HUDEP-2 (cell line): ENCODE results near the gene NKX6-2.
"Not testable (repeated sequence)": the region's sequence is repeated elsewhere in the genome, so short reads cannot be mapped to it uniquely, and the experiment has no call there.

Experiments used
- DNase-seq, 76 experiments: peaks; one replicate each; lab custom pipeline; 2025; ENCODE audit not compliant: unreplicated experiment in 76 of 76; lab: John Stamatoyannopoulos, UW

NKX6-2 gene

DNA sequence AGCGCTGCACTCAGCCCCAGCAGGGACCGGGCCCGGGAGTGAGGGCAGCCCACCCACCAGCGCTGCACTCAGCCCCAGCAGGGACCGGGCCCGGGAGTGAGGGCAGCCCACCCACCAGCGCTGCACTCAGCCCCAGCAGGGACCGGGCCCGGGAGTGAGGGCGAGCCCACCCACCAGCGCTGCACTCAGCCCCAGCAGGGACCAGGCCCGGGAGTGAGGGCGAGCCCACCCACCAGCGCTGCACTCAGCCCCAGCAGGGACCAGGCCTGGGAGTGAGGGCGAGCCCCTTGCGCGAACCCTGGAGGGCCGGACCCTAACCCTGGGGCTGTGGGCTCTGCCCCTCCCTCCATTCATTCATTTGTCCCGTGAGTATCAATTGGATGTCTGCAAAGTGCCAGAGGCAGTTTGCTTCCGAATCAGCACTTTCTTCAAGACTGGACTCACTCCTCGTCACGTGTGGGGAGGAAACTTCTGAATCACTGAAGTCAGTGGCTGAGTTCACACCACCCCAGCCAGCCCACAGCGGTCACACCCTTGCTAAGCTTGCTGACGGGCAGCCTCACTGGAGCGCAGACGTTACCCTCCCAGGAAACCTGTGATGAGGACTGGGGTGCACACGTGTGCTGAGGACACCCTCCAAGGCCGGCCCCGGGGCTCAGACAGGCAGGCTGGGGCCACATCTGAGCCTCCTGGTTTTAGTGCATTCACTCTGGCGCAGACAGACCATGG, 42.6 kb downstream of the NKX6-2 start:
- not testable (repeated sequence) for DNase-seq

DNA sequence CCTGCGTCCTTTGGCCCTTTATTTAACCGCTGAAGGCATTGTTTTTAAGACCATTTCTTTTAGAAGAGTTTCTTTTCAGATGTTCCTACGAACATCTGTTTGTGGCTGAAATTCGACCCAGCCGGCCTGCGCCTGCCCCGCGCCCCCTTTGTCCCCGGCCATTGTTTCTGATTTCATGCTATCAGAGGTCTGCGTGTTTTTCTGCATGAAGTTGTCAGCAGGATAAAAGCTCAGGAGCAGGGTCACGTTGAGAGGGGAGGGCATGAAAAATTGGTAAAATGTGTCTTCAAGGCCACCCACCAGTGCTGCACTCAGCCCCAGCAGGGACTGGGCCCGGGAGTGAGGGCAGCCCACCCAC, 43.1 kb downstream of the NKX6-2 start:
- DNase-seq, result no peak

DNA sequence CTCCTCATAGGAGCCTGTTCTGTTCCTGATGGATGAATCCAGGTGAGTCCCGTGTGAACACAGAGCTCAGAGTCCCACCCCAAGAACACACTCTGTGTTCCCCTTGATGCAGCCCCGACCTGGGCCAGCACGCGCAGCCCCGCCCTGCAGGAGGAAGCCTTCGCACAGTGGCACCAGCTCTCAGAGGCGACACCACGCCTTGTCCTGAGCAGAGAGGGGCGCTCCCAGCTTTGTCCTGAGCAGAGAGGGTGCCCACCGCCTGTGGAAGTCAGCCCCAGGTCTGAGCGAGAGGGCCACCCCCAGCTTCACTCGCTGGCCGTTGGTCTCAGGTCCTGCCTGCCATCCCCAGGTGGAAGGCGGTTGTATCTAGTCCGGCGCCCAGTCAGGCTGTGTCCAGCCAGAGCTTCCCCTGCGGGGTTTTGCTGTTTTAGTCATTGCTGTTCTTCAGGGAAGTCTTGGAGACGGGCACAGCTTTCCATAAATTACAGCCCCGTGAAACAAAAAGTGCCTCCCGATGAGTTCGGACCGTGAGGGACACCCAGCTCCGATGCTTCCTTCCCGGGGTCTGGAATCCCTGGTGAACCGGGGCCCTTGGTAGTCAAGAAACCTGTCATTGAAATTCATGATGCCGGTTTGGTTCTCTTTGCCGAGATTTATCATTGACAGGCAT, 43.6 kb downstream of the NKX6-2 start:
- DNase-seq, result no peak

DNA sequence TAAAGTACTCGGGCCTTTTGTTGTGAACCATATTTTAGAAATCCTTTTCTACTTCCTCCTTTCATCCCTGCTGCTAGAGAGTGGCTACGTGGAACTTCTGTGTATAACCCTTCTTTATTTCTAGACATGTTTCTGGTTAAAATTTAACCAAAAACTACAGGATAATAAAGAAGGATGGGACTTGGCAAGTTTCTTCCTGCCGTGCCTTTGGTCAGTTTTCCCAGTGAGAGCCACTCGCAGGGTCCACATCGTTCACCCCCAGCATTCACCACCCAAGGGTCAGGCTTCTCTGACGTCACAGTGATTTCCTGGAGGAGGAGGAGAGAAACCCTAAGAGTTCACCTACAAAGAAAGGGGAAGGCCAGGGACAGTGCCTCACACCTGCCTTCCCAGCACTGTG, 45.4 kb downstream of the NKX6-2 start:
- no peak for DNase-seq

DNA sequence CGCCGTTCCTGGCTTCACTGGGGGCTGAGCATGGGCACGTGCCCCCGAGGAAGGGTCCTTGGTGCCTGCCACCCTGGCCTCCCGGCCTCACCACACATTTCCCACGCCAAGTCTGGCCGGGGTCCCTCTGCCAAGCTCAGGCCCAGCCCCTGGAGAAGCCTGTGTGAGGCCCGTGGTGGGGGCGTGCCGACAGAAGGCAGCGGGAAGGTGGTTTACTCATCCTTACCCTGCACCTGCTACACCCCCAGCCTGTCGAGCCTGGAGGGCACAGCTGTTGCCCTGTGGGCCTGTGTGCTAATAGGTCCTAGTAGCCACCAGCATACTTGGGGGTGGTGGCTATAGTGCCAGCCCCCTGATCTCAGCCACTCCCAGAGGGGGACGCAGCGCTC, 46.7 kb downstream of the NKX6-2 start:
- no peak for DNase-seq

DNA sequence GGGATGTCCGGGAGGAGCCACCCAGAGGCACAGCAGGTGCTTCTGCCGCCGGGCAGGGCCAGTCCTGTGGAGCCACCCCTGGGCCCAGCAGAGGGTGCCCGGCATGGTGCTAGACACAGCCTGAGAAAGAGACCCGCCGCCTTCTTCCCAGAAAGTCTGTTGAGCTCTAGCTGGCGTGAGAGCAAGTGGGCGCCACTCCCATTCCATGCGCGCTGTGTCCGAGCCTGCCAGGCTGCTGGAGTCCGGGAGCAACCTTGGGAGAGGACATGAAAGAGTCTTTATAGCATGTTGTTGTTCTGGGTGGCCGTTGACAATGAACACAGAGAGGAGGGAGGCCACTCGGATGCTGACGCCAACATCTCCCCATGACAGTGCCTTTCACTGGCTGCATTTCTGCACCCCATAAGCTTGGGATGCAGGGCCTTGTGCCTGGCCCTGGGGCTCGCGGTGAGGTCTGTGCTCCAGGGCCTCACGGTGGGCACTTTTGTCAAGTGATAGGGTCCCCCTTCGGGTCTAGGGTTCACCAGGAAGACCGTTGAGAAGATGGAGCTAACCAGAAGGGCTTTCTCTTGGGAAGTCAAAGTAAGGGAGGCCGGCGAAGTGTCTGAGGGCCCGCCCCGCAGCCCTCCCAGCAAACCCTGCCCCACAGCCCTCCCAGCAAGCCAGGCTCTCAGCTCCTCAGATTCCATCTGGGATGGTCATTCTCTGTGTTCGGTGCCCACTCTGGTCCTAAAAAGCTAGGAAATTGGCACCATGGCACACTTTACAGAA, 47.3 kb downstream of the NKX6-2 start:
- no peak for DNase-seq

DNA sequence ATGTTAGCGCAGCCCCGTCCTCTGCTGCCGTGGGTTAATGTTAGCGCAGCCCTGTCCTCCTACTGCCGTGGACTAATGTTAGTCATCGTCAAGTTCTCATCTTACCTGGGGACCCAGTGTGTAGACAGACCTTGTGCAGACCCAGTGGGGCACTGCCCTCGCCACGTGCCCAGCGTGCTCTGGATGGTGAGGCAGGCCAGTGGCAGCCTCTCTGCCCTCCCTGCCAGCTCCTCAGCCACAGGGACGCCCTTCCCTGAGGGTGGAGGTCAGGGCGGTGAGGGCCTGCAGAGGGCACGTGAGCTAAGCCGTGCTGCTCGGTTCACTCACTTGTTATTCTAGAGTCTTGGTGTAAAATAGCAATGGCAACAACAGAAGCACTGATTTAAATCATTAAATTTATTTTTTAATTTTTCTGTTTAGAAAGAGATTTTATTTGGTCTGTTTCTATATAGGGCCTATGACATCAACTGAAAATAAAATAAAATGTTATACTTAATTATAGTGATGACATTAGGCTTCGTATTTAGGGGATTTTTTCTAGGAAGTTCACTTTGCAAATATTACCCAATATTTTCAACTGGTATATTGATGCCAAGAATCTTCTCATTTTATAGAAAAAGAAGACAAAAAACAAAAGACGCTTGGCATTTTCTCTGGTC, 48.4 kb downstream of the NKX6-2 start:
- no peak for DNase-seq

DNA sequence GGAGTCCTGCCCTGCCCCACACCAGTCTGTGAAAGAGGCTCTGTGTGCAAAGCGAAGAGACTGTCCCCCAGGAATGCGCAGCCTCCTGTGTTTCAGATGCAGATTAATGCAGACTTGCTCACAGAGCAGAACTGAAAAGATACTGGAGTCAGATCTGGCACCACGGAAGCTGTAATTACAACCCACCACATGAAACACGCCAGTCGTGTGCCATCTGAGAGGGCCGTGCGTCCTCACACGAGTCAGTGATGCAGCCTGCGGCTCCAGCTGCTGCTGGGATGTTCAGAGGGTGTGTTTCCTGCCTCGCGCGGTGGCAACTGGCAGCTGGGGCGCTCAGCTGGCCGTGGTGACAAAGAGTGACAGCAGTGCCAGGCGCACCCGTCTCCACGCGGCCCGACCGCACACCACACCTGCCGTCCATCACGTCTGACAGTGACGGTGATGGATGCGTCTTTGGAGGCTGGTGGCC, 50.0 kb downstream of the NKX6-2 start:
- DNase-seq, result no peak

DNA sequence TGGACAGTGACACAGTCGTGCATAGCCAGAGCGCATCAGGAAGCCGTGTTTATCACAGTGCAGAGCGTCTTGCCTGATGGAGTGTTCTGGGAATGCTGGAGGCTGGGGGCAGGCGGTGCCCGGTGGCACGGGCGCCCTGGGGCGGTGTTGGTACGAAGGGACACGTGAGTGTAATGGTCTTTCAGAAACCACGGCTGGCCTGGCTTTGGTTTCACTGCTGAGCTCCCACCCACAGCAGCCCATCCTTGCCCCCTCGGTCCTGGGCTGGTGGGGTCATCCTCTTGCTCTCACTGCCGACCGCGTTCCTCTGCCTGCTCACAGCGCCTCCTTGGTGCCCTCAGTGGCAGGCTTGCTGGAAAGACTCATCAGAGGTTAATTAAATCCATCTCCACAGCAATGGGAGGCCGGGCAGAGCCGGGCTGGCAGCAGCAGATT, 50.6 kb downstream of the NKX6-2 start:
- no peak for DNase-seq

DNA sequence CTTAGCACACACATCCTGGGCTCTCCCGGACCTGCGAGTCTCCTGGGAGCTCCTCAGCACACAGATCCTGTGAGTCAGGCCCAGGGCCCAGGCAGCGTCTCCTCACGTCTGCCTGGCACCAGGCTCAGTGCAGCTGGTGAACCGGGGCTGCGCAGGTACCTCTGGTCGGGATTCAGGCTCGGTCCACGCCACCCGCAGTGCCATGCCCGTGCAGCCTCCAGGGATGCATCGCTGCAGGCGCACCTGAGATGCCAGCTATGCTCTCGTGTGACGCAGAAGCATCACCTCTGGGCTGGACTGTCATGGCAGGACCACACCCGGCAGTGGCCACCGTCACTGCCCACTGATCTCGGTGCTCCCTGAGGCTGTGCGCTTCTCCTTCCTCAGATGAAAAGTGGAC, 52.0 kb downstream of the NKX6-2 start:
- DNase-seq, result no peak
